Coronary artery (tissue), 2 donors: ENCODE results near the gene POMGNT1.
A peak's percentile ranks its signal among the peaks of the same experiment; 100 is the strongest.

Source experiments
- DNase-seq: peaks from one replicate; pipeline ENCODE4 v3.0.0-alpha.2; 2017; ENCODE audit warnings: low spot score
- H3K27ac ChIP-seq, 2 donors: fragments of 200-600 bp; sonication (generic); one replicate each; pipeline ENCODE4 v1.5.1; 2016 to 2019
- H3K4me3 ChIP-seq: fragments of 200-600 bp; sonication (generic); 2 replicates; pipeline ENCODE4 v1.5.1; 2016; ENCODE audit warnings: mild to moderate bottlenecking, moderate library complexity
- TF ChIP-seq, protein P1 (sequence below): fragments of 200-600 bp; sonication (generic); IDR thresholded peaks from one replicate; pipeline ENCODE4 v1.5.1; 2019; ENCODE audit warnings: antibody characterized with exemption

Gene POMGNT1

GRCh38 chr1:46179138-46180081 lies 18.8 kb downstream of the POMGNT1 start:
- Histone ChIP-seq H3K27ac (no peak overlapping the region), H3K4me3 (no peak overlapping the region)
- TF ChIP-seq, protein P1, sequence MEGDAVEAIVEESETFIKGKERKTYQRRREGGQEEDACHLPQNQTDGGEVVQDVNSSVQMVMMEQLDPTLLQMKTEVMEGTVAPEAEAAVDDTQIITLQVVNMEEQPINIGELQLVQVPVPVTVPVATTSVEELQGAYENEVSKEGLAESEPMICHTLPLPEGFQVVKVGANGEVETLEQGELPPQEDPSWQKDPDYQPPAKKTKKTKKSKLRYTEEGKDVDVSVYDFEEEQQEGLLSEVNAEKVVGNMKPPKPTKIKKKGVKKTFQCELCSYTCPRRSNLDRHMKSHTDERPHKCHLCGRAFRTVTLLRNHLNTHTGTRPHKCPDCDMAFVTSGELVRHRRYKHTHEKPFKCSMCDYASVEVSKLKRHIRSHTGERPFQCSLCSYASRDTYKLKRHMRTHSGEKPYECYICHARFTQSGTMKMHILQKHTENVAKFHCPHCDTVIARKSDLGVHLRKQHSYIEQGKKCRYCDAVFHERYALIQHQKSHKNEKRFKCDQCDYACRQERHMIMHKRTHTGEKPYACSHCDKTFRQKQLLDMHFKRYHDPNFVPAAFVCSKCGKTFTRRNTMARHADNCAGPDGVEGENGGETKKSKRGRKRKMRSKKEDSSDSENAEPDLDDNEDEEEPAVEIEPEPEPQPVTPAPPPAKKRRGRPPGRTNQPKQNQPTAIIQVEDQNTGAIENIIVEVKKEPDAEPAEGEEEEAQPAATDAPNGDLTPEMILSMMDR: peak; percentile 84
- DNase-seq: no peak

GRCh38 chr1:46176211-46176865 lies 21.9 kb downstream of the POMGNT1 start, which contains the start of gene P3R3URF:
Gene P3R3URF, minus strand, starts transcription at chr1:46176488. Its CDS starts 17 bp downstream, at chr1:46176471.
- H3K27ac ChIP-seq: peak within 1 kb of the TSS in 1 of 2 donors; percentile 85
- TF ChIP-seq, protein P1: no peak
- H3K4me3 ChIP-seq: no peak within 1 kb of the TSS
- DNase-seq: no peak

DNA sequence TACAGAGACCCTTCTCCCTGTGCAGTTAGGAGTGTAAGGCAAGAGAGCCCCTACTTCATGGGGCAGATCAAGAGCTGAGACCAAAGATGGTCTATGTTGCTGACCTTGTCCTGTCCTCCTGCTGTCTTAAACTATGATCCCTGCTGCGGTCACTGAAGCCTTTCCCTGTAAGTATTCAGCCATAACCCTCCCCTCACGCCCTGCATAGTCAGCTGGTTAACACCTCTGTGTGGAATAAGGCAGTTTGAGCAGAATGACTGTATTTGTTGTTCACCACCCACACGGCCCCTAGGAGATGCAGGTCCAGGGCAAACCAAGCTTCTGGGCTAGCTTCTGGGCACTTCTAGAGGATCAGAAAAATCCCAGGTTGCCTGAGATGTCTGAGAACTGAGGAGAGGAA lies 23.0 kb downstream of the POMGNT1 start:
- Histone ChIP-seq H3K27ac (peak overlapping the region; percentile 43 to 85), H3K4me3 (no peak overlapping the region)
- TF ChIP-seq, protein P1: no peak
- no peak for DNase-seq

GRCh38 chr1:46174448-46175231 lies 23.6 kb downstream of the POMGNT1 start, which contains the start of gene TSPAN1:
Gene TSPAN1, plus strand, starts transcription at chr1:46175087. Its CDS starts 6,021 bp downstream, at chr1:46181108.
- no peak for DNase-seq
- Histone ChIP-seq H3K4me3 (peak within 1 kb of the TSS; percentile 40), H3K27ac (peak within 1 kb of the TSS; percentile 43 to 85)
- TF ChIP-seq, protein P1: no peak

DNA sequence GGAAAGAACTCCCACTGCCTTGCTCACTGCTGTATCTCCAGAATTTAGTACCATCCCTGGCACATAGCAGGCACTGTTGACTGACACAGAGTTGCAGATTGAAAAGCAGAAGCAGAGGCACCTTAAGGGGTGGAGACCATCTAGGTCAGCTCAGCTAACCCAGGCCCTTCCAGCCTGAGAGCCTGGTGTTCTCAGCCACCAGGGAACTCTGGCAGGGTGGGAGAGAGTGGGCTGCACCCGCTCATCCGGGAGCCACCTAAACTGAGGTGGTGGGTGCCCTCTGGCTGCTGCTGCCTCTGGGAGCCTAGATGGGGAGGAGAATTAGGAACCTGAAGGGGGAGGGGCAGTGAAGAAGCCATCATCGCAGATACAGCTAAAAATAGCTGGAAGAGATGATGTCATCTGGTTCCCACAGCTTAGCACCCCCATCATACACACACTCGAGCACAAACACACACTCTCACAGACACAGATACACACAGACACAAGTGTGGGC lies 24.8 kb downstream of the POMGNT1 start:
- H3K27ac ChIP-seq: peak overlapping the region in 1 of 2 donors; percentile 85
- H3K4me3 ChIP-seq: no peak overlapping the region
- no peak for DNase-seq
- TF ChIP-seq, protein P1: no peak

- TF ChIP-seq, protein P1: no peak
- no peak overlapping the region for H3K27ac ChIP-seq
These were observed 25.9 kb downstream of the POMGNT1 start for GRCh38 chr1:46172321-46172720.

More at GRCh38 chr1:46172321-46172720, 25.9 kb downstream of the POMGNT1 start:
- DNase-seq: no peak
- H3K4me3 ChIP-seq: no peak overlapping the region
